Mucosa of descending colon (tissue), 3 donors: ENCODE measurements around the gene SP7. TPM values are rescaled to one million over a fixed set of nuclear protein-coding genes. Genes with fewer than 3 reads are reported as not detected.

Source experiments
- ATAC-seq: fragments of 200-7000 bp; cut with Tn5 transposase; one replicate; pipeline ENCODE4 v1.9.1; 2020; ENCODE audit warnings: mild to moderate bottlenecking, moderate library complexity
- DNase-seq, 3 donors: peaks; one replicate each; pipeline ENCODE4 v3.0.0-alpha.2; 2020
- H3K36me3 ChIP-seq: fragments of 200-600 bp; one replicate; pipeline ENCODE4 v1.8.0; 2021; ENCODE audit warnings: low read depth, mild to moderate bottlenecking
- H3K4me1 ChIP-seq: fragments of 200-600 bp; one replicate; pipeline ENCODE4 v1.8.0; 2021; ENCODE audit warnings: low read depth, mild to moderate bottlenecking
- H3K4me3 ChIP-seq: fragments of 200-600 bp; one replicate; pipeline ENCODE4 v1.8.0; 2021; ENCODE audit warnings: mild to moderate bottlenecking
- H3K9me3 ChIP-seq: fragments of 200-600 bp; one replicate; pipeline ENCODE4 v1.8.0; 2021; ENCODE audit warnings: mild to moderate bottlenecking
- intact Hi-C, 2 donors: fragments of 100-400 bp; cut with DNase I in 1 of 2; cut with micrococcal nuclease in 1 of 2; formaldehyde crosslinking; loops; one replicate each; pipeline versions ENCODE4 v1.11.0 to v1.11.1; 2022; cut with DNase I, micrococcal nuclease
- long read RNA-seq, 2 donors: library from polyadenylated mRNA; unstranded; transcript quantifications; one replicate each; pipeline ENCODE4 v2.0.0, GENCODE V29; 2019 to 2021
- total RNA-seq, 3 donors: library from RNA; stranded (reverse); fragmentation: NEBNext Ultra II Directional in 2 of 3; extraction: Animal tissue kit (Norgen Biotek cat#: 25700) in 2 of 3; gene quantifications; one replicate each; pipeline versions ENCODE4 v1.2.1 to v1.2.4, GENCODE V29; 2021 to 2023
- TF ChIP-seq, protein P1 (sequence below): fragments of 200-600 bp; IDR thresholded peaks from one replicate; pipeline ENCODE4 v1.8.0; 2022; ENCODE audit warnings: antibody characterized with exemption, mild to moderate bottlenecking
- donor health status: DM: no; HTN: no; CAD: no; lungs with moderate emphysema.
- donor health status: DM: no; HTN: no; CAD: no.
- donor health status: DM: no; HTN: yes; CAD: no.

The SP7 gene
- total RNA-seq = not detected
- long read RNA-seq, donor 1 = 0 reads
- long read RNA-seq, donor 2 = 0 reads

DNA sequence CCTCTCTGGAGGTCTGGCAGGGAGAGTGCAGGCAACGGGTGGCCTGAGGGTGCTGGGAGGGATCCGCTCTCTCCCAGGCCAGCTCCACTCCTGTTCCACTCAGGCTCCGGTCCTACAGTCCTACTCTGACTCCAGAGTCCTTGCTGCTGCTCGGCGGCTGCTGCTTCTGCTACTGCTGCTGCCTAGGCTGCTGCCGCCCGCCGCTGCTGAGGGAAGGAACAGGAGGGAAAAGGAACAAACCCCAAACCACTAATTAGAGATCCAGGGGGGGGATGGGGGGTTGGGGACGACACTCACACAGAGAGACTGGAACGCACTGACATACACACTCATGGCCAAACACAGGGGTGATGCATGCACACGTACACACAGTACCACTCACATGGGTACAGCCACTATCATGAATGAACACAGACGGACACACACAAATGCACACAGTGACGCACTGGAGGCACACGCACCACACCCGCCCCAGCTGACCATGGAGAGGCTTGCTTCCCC is at the start of gene SP7:
Gene SP7 (minus strand): TSS at position 174 of the 501 bp plus-strand sequence. CDS start 708 bp downstream, outside the sequence.
- intact Hi-C loops = no loop called here
- no peaks in the 10 kb centered on the region for H3K36me3 ChIP-seq
- TF ChIP-seq, protein P1, sequence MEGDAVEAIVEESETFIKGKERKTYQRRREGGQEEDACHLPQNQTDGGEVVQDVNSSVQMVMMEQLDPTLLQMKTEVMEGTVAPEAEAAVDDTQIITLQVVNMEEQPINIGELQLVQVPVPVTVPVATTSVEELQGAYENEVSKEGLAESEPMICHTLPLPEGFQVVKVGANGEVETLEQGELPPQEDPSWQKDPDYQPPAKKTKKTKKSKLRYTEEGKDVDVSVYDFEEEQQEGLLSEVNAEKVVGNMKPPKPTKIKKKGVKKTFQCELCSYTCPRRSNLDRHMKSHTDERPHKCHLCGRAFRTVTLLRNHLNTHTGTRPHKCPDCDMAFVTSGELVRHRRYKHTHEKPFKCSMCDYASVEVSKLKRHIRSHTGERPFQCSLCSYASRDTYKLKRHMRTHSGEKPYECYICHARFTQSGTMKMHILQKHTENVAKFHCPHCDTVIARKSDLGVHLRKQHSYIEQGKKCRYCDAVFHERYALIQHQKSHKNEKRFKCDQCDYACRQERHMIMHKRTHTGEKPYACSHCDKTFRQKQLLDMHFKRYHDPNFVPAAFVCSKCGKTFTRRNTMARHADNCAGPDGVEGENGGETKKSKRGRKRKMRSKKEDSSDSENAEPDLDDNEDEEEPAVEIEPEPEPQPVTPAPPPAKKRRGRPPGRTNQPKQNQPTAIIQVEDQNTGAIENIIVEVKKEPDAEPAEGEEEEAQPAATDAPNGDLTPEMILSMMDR = no peak
- no peak within 1 kb of the TSS for H3K4me3 ChIP-seq
- no peaks in the 10 kb centered on the region for H3K4me1 ChIP-seq
- DNase-seq (no peak), ATAC-seq (peak; percentile 18)
- no peaks in the 10 kb centered on the region for H3K9me3 ChIP-seq

DNA sequence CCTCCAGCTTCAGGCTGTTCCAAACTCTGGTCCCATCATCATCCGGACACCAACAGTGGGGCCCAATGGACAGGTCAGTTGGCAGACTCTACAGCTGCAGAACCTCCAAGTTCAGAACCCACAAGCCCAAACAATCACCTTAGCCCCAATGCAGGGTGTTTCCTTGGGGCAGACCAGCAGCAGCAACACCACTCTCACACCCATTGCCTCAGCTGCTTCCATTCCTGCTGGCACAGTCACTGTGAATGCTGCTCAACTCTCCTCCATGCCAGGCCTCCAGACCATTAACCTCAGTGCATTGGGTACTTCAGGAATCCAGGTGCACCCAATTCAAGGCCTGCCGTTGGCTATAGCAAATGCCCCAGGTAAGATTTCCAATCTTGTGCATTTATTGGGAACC is 47.1 kb upstream of the SP7 start:
- H3K9me3 ChIP-seq = no peaks in the 10 kb centered on the region
- DNase-seq (no peak), ATAC-seq (no peak)
- TF ChIP-seq, protein P1 = no peak
- no peak overlapping the region for H3K4me3 ChIP-seq
- H3K36me3 ChIP-seq = peaks cover 7% of the 10 kb centered on the region
- intact Hi-C loops = no loop called here
- peaks cover 78% of the 10 kb centered on the region for H3K4me1 ChIP-seq

DNA sequence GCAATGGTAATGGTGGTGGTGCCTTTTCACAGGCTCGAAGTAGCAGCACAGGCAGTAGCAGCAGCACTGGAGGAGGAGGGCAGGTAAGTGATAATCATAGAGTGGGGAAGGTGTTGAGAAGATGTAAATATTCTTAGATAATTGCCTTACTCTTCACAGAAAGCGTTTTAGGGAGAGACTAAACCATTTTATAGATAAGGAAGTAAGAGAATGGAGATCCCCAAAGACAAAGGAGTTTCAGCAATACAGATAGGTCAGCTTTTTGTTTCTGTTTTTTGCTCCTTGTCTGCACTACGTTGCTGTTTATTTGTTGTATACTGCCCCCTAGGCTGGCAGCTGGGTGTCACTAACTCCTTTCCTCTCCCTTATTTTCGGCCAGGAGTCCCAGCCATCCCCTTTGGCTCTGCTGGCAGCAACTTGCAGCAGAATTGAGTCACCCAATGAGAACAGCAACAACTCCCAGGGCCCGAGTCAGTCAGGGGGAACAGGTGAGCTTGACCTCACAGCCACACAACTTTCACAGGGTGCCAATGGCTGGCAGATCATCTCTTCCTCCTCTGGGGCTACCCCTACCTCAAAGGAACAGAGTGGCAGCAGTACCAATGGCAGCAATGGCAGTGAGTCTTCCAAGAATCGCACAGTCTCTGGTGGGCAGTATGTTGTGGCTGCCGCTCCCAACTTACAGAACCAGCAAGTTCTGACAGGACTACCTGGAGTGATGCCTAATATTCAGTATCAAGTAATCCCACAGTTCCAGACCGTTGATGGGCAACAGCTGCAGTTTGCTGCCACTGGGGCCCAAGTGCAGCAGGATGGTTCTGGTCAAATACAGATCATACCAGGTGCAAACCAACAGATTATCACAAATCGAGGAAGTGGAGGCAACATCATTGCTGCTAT is 45.8 kb upstream of the SP7 start:
- Histone ChIP-seq H3K4me3 (no peak overlapping the region), H3K4me1 (peaks cover 70% of the 10 kb centered on the region), H3K9me3 (no peaks in the 10 kb centered on the region), H3K36me3 (peaks cover 7% of the 10 kb centered on the region)
- DNase-seq = peak; percentile 61 to 83 (median 69)
- intact Hi-C loops = no loop called here
- ATAC-seq = no peak
- TF ChIP-seq, protein P1 = peak; percentile 39

DNA sequence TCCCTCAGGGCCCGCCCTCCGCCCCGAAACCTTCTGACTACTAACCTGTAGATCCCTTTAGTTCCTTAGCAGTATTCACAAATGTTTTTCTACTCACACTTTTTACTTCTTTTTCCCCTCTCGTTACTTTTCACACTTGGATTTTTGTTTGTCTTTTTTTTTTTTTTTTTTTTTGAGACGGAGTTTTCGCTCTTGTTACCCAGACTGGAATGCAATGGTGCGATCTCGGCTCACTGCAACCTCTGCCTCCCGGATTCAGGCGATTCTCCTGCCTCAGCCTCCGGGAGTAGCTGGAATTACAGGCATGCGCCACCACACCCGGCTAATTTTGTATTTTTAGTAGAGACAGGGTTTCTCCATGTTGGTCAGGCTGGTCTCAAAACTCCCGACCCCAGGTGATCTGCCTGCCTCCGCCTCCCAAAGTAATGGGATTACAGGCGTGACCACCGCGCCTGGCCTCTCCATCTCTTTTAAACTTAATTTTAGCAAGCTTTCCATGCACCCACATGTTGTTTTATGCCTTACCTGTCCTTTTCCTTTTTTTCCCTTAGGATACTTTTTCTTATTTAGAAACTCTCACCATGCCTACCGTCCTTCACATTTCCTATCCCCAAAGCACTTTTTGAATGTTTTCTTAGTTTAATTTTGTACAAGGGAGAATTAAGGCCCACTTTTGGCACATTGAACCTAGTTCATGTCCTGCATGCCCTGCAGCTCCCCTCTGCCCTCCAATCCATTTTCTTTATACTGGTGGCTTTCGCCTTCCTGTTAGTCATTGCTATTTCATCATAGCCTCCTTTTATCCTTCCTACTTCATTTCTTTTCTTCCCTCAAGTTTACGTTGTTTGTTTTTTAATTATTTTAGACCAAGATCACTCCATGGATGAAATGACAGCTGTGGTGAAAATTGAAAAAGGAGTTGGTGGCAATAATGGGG is 44.9 kb upstream of the SP7 start:
- peak in 2 of 3 donors; percentile 45 to 55 for DNase-seq
- Histone ChIP-seq H3K36me3 (peaks cover 7% of the 10 kb centered on the region), H3K9me3 (no peaks in the 10 kb centered on the region), H3K4me1 (peaks cover 62% of the 10 kb centered on the region), H3K4me3 (no peak overlapping the region)
- ATAC-seq = no peak
- intact Hi-C loops = no loop called here
- TF ChIP-seq, protein P1 = no peak

DNA sequence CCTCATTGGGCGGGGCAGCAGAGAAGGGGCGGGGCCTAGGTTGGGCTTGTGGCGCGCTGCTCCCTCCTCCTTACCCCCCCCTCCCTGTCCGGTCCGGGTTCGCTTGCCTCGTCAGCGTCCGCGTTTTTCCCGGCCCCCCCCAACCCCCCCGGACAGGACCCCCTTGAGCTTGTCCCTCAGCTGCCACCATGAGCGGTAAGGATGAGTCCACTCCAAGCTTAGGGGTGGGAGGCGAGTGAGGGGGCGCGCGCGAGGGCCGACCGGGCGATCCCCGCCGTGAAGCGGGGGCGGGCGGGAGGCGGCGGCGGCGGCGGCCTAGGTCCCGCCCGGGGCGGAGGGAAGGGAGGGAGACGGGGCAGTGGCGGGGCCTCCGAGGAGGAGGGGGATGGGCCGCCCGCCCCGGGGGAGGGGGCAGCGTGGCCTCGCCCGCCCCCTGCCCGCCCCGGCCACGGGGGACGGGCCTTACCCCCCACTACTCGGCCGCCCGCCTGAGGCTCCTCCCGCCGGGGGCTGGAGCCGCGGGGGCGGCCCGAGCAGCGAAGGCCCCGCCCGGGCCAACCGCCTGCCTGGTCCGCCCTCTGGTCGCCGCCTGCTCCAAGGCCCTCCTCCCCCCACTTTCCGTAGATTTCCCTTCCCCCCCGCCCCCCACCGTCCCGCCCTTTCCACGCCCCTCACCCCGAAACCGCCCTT is 44.1 kb upstream of the SP7 start, which contains the start of gene SP1:
Gene SP1 (plus strand): TSS at position 73 of the 690 bp plus-strand sequence. CDS start 116 bp downstream, at position 189.
- peak; percentile 83 for ATAC-seq
- H3K4me1 ChIP-seq = peaks cover 62% of the 10 kb centered on the region
- intact Hi-C loops = no loop called here

More for the DNA sequence above, 44.1 kb upstream of the SP7 start, which contains the start of gene SP1:
- peak; percentile 91 to 98 (median 96) for DNase-seq
- Histone ChIP-seq H3K4me3 (peak within 1 kb of the TSS; percentile 34), H3K36me3 (peaks cover 7% of the 10 kb centered on the region), H3K9me3 (no peaks in the 10 kb centered on the region)
- TF ChIP-seq, protein P1 = no peak
